DMS153 (cell line): ENCODE measurements around the gene LTBP1.

Experiments used
- DNase-seq: peaks from one replicate; lab custom pipeline; 2025; lab: John Stamatoyannopoulos, UW

LTBP1 gene

GRCh38 chr2:32931945-32932709 is 14.6 kb upstream of the LTBP1 start:
- DNase-seq, result no peak

- no peak for DNase-seq
These were observed 13.7 kb upstream of the LTBP1 start for GRCh38 chr2:32932825-32933755.

GRCh38 chr2:32933756-32934095 is 13.0 kb upstream of the LTBP1 start:
- no peak for DNase-seq

GRCh38 chr2:32937602-32938448 is 8.9 kb upstream of the LTBP1 start:
- DNase-seq, result no peak

- DNase-seq, result no peak
These were observed 7.8 kb upstream of the LTBP1 start for GRCh38 chr2:32938934-32939333.

GRCh38 chr2:32940316-32940997 is 6.3 kb upstream of the LTBP1 start:
- DNase-seq, result no peak

- no peak for DNase-seq
These were observed 4.6 kb upstream of the LTBP1 start for GRCh38 chr2:32941944-32942690.

GRCh38 chr2:32942793-32943485 is 3.8 kb upstream of the LTBP1 start:
- DNase-seq, result no peak

GRCh38 chr2:32945286-32945685 is 1.5 kb upstream of the LTBP1 start:
- no peak for DNase-seq

- DNase-seq, result no peak
These were observed 327 bp downstream of the LTBP1 start for GRCh38 chr2:32947076-32947483.

- no peak for DNase-seq
These were observed 861 bp downstream of the LTBP1 start for GRCh38 chr2:32947484-32948143.

- DNase-seq, result no peak
These were observed 1.5 kb downstream of the LTBP1 start for GRCh38 chr2:32948266-32948665.

GRCh38 chr2:32949260-32949659 is 2.5 kb downstream of the LTBP1 start:
- DNase-seq, result no peak

GRCh38 chr2:32951672-32952071 is 4.9 kb downstream of the LTBP1 start:
- no peak for DNase-seq

GRCh38 chr2:32952761-32953476 is 6.2 kb downstream of the LTBP1 start:
- no peak for DNase-seq

GRCh38 chr2:32954206-32954605 is 7.5 kb downstream of the LTBP1 start:
- no peak for DNase-seq

- DNase-seq, result no peak
These were observed 12.1 kb downstream of the LTBP1 start for GRCh38 chr2:32958821-32959220.

GRCh38 chr2:32960238-32960637 is 13.5 kb downstream of the LTBP1 start:
- no peak for DNase-seq
